GM12878 (cell line): ENCODE results near the gene ITGA5. TPM values are rescaled to one million over a fixed set of nuclear protein-coding genes. Genes with fewer than 3 reads are reported as not detected.

Experiments used
- ATAC-seq: fragments of 200-7000 bp; cut with Tn5 transposase; 3 replicates; pipeline ENCODE4 v1.9.1; 2020; ENCODE audit warnings: mild to moderate bottlenecking, moderate library complexity
- BruUV-seq: library from RNA; stranded (reverse); fragments of 400-500 nt; replicated peaks from 2 replicates; lab custom pipeline; 2021; lab: Mats Ljungman, UMichigan
- CTCF ChIA-PET: fragments of 300-600 bp; sonication (Branson Sonifier 250); formaldehyde crosslinking; extraction: SDS; loops from one replicate; lab custom pipeline; 2021; ENCODE audit warnings: inconsistent platforms; lab: Yijun Ruan, JAX
- POLR2A ChIA-PET: fragments of 350-600 bp; formaldehyde crosslinking; extraction: SDS; loops from one replicate; lab custom pipeline; 2021; ENCODE audit warnings: inconsistent platforms; lab: Charles Lee
- RAD21 ChIA-PET: fragments of 300-600 bp; sonication (Branson Sonifier 250); formaldehyde crosslinking; loops from one replicate; lab custom pipeline; 2023; ENCODE audit warnings: antibody characterized with exemption; ENCODE audit not compliant: unreplicated experiment; lab: Charles Lee
- SMC1A ChIA-PET: fragments of 300-600 bp; sonication (Branson Sonifier 250); formaldehyde crosslinking; loops from one replicate; lab custom pipeline; 2023; ENCODE audit not compliant: unreplicated experiment, uncharacterized antibody; lab: Charles Lee
- DNase-seq: peaks from one replicate; pipeline ENCODE4 v3.0.0-alpha.2; 2011; ENCODE audit warnings: low read depth, low spot score
- FAIRE-seq: peaks from 3 replicates; lab custom pipeline; 2011; peaks lifted over from hg19 to GRCh38; lab: Jason Lieb, UNC
- H2AFZ ChIP-seq: 2 replicates; pipeline ENCODE4 v1.6.0; 2011; ENCODE audit warnings: low read depth, low read length, control low read depth; ENCODE audit not compliant: control insufficient read depth
- H3K27ac ChIP-seq: 2 replicates; pipeline ENCODE4 v1.5.1; 2011; ENCODE audit warnings: control low read depth; ENCODE audit not compliant: control insufficient read depth, insufficient read depth
- H3K27me3 ChIP-seq, 2 experiments: replicated peaks in 1 of 2; 2 replicates each; pipeline versions ENCODE4 v1.6.0 to v1.6.1; 2011; ENCODE audit warnings: low read length in 1 of 2; ENCODE audit not compliant: control insufficient read depth in 2 of 2, insufficient read depth in 2 of 2
- H3K36me3 ChIP-seq, 2 experiments: 2 replicates each; pipeline ENCODE4 v1.5.1; 2011; ENCODE audit warnings: low read length in 1 of 2; ENCODE audit not compliant: control insufficient read depth in 2 of 2, insufficient read depth in 2 of 2
- H3K4me1 ChIP-seq: 2 replicates; pipeline ENCODE4 v1.6.1; 2011; ENCODE audit warnings: mild to moderate bottlenecking, low read length, moderate library complexity, mixed read lengths; ENCODE audit not compliant: control insufficient read depth, insufficient read depth
- H3K4me2 ChIP-seq: 2 replicates; pipeline ENCODE4 v1.6.0; 2011; ENCODE audit warnings: control low read depth; ENCODE audit not compliant: control insufficient read depth, insufficient read depth
- H3K4me3 ChIP-seq: fragments of 200-600 bp; sonication (generic); 2 replicates; pipeline ENCODE4 v1.5.1; 2016
- H3K79me2 ChIP-seq: 2 replicates; pipeline ENCODE4 v1.6.0; 2011; ENCODE audit warnings: low read length; ENCODE audit not compliant: control insufficient read depth, insufficient read depth
- H3K9ac ChIP-seq: 2 replicates; pipeline ENCODE4 v1.8.0; 2011; ENCODE audit warnings: low read length, control low read depth, mixed read lengths; ENCODE audit not compliant: control insufficient read depth, insufficient read depth
- H3K9me3 ChIP-seq: replicated peaks from 3 replicates; pipeline ENCODE4 v1.5.1; 2011; ENCODE audit warnings: mild to moderate bottlenecking, low read length; ENCODE audit not compliant: control insufficient read depth, insufficient read depth
- H4K20me1 ChIP-seq: 2 replicates; pipeline ENCODE4 v1.6.0; 2011; ENCODE audit not compliant: control insufficient read depth, insufficient read depth
- BACH1 ChIP-seq: fragments of 450-650 bp; IDR thresholded peaks from 2 replicates; pipeline ENCODE4 v1.6.1; 2017; ENCODE audit warnings: mild to moderate bottlenecking, borderline replicate concordance
- CBFB ChIP-seq: IDR thresholded peaks from 2 replicates; pipeline ENCODE4 v1.6.1; 2016; ENCODE audit warnings: antibody characterized with exemption, low read depth
- ETV6 ChIP-seq, 2 experiments: fragments of 450-650 bp in 1 of 2; IDR thresholded peaks in 1 of 2; conservative IDR thresholded peaks in 1 of 2; 2 replicates each; pipeline ENCODE4 v1.6.1; 2014; ENCODE audit warnings: antibody characterized with exemption in 1 of 2, borderline replicate concordance in 1 of 2, low read depth in 1 of 2, mild to moderate bottlenecking in 1 of 2, moderate library complexity in 1 of 2
- EZH2 ChIP-seq: IDR thresholded peaks from 2 replicates; pipeline ENCODE4 v1.6.1; 2012; ENCODE audit warnings: low read depth, mild to moderate bottlenecking, control low read depth, inconsistent platforms, low read length, borderline replicate concordance; ENCODE audit not compliant: control insufficient read depth
- HDAC2 ChIP-seq: fragments of 200-600 bp; sonication (generic); IDR thresholded peaks from 2 replicates; pipeline ENCODE4 v1.6.1; 2017
- MYB ChIP-seq: fragments of 150-350 bp; IDR thresholded peaks from 2 replicates; pipeline ENCODE4 v1.6.1; 2014; ENCODE audit warnings: mild to moderate bottlenecking, low read depth, low read length, borderline replicate concordance
- PAX5 ChIP-seq: IDR thresholded peaks from 2 replicates; pipeline ENCODE4 v1.6.1; 2011; ENCODE audit warnings: low read depth, low read length, borderline replicate concordance
- POU2F2 ChIP-seq: IDR thresholded peaks from 3 replicates; pipeline ENCODE4 v1.6.1; 2011; ENCODE audit warnings: low read depth, mild to moderate bottlenecking, low read length, borderline replicate concordance
- SUPT20H ChIP-seq: IDR thresholded peaks from 2 replicates; pipeline ENCODE4 v1.6.1; 2011; ENCODE audit warnings: low read depth, mild to moderate bottlenecking, low read length, moderate library complexity, borderline replicate concordance; ENCODE audit not compliant: control insufficient read depth
- TARDBP ChIP-seq: IDR thresholded peaks from 2 replicates; pipeline ENCODE4 v1.6.1; 2016; ENCODE audit warnings: borderline replicate concordance
- TCF12 ChIP-seq: IDR thresholded peaks from 2 replicates; pipeline ENCODE4 v1.6.1; 2011; ENCODE audit warnings: low read depth, mild to moderate bottlenecking, low read length
- WRNIP1 ChIP-seq: IDR thresholded peaks from 2 replicates; pipeline ENCODE4 v1.6.1; 2011; ENCODE audit warnings: low read depth, low read length, improper control_type of control experiment, borderline replicate concordance
- YBX1 ChIP-seq: fragments of 450-650 bp; IDR thresholded peaks from 2 replicates; pipeline ENCODE4 v1.6.1; 2016; ENCODE audit warnings: antibody characterized with exemption
- ZBTB40 ChIP-seq: fragments of 450-650 bp; IDR thresholded peaks from 2 replicates; pipeline ENCODE4 v1.6.1; 2016; ENCODE audit warnings: mild to moderate bottlenecking, moderate library complexity, borderline replicate concordance
- WGBS: methylation state at CpG from one replicate; pipeline ENCODE4 v1.1.6; 2016; ENCODE audit warnings: low lambda C conversion rate; ENCODE audit not compliant: insufficient replicate concordance, insufficient coverage; ENCODE audit errors: missing lambda C conversion rate; 5-methylcytosine and 5-hydroxymethylcytosine counted together
- in situ Hi-C: fragments of 300-500 bp; cut with MboI; formaldehyde crosslinking; loops from 9 replicates; pipeline ENCODE4 v1.14.3; 2018; ENCODE audit warnings: mixed read lengths
- intact Hi-C: fragments of 100-400 bp; cut with micrococcal nuclease; formaldehyde crosslinking; loops from one replicate; pipeline ENCODE4 v1.14.2; 2022; ENCODE audit not compliant: unreplicated experiment
- polyA plus RNA-seq, 11 experiments: library from polyadenylated mRNA; depleted of rRNA in 4 of 11; unstranded in 6 of 11; stranded (reverse) in 5 of 11; fragments of >200 nt; fragmentation: Nextera tagmentation in 4 of 11; fragmentation: Illumina TruSeq in 1 of 11; extraction: Ambion mirVana in 4 of 11; extraction: Trizol in 1 of 11; gene quantifications; 1 replicate in 1 of 11; 2 replicates in 10 of 11; pipeline versions ENCODE4 v1.2.1 to v1.2.3, GENCODE V29; 2011 to 2016; ENCODE audit warnings: inconsistent platforms in 2 of 11, missing spikeins in 2 of 11, low read depth in 1 of 11
- total RNA-seq, 4 experiments: library from RNA; depleted of rRNA in 3 of 4; stranded (reverse); fragments of >200 nt in 3 of 4; fragmentation: Illumina TruSeq in 1 of 4; extraction: Trizol in 1 of 4; gene quantifications; 2 replicates each; pipeline versions ENCODE4 v1.2.1 to v1.2.3, GENCODE V29; 2013 to 2021
- TF ChIP-seq, protein P1 (sequence below): fragments of 450-650 bp; IDR thresholded peaks from 2 replicates; pipeline ENCODE4 v1.6.1; 2017; ENCODE audit warnings: mild to moderate bottlenecking, moderate library complexity

Gene ITGA5
- total and polyA plus RNA-seq, 10 of the 15 experiments (the other 5 are each of a cell fraction or from before 2014, with no cell fraction given): 0.15 to 22.5 (median 0.61) TPM

GRCh38 chr12:54349036-54349435 lies 70.0 kb downstream of the ITGA5 start:
- ATAC-seq (no peak), FAIRE-seq (no peak), DNase-seq (no peak)
- Histone ChIP-seq H3K4me2 (no peak overlapping the region), H3K4me1 (peaks cover 8% of the 10 kb centered on the region), H3K4me3 (no peak overlapping the region), H3K79me2 (no peaks in the 10 kb centered on the region), H3K36me3 (peaks cover 16 to 30% of the 10 kb centered on the region in 2 experiments), H3K27me3 (no peaks in the 10 kb centered on the region), H4K20me1 (no peaks in the 10 kb centered on the region), H3K9ac (no peak overlapping the region), H3K27ac (no peak overlapping the region), H3K9me3 (no peaks in the 10 kb centered on the region), H2AFZ (no peak overlapping the region)
- in situ Hi-C loops: no loop called here
- intact Hi-C loops: no loop called here
- ChIA-PET POLR2A (no interaction called here), CTCF (interaction anchor here (4.2 kb wide), 1 partner anchor 12 kb away, joined by 30 read pairs; no protein-coding TSS in a partner anchor), SMC1A (no interaction called here), RAD21 (no interaction called here)
- WGBS: 95% methylated on average over 4 of the region's 4 CpGs
- no TSS peak for BruUV-seq
- TF ChIP-seq SUPT20H (no peak), PAX5 (no peak), CBFB (no peak), YBX1 (no peak), ZBTB40 (no peak), BACH1 (no peak), TARDBP (no peak), WRNIP1 (no peak), TCF12 (no peak), POU2F2 (no peak), HDAC2 (no peak), ETV6 (conservative IDR thresholded peaks at IDR 0.05 in 1 of 2, IDR thresholded peaks at IDR 0.05 in 1 of 2; ENCODE audit: borderline replicate concordance in 1 of 2, low read depth in 1 of 2) (no peak), EZH2 (no peak), MYB (no peak)
- TF ChIP-seq, protein P1, sequence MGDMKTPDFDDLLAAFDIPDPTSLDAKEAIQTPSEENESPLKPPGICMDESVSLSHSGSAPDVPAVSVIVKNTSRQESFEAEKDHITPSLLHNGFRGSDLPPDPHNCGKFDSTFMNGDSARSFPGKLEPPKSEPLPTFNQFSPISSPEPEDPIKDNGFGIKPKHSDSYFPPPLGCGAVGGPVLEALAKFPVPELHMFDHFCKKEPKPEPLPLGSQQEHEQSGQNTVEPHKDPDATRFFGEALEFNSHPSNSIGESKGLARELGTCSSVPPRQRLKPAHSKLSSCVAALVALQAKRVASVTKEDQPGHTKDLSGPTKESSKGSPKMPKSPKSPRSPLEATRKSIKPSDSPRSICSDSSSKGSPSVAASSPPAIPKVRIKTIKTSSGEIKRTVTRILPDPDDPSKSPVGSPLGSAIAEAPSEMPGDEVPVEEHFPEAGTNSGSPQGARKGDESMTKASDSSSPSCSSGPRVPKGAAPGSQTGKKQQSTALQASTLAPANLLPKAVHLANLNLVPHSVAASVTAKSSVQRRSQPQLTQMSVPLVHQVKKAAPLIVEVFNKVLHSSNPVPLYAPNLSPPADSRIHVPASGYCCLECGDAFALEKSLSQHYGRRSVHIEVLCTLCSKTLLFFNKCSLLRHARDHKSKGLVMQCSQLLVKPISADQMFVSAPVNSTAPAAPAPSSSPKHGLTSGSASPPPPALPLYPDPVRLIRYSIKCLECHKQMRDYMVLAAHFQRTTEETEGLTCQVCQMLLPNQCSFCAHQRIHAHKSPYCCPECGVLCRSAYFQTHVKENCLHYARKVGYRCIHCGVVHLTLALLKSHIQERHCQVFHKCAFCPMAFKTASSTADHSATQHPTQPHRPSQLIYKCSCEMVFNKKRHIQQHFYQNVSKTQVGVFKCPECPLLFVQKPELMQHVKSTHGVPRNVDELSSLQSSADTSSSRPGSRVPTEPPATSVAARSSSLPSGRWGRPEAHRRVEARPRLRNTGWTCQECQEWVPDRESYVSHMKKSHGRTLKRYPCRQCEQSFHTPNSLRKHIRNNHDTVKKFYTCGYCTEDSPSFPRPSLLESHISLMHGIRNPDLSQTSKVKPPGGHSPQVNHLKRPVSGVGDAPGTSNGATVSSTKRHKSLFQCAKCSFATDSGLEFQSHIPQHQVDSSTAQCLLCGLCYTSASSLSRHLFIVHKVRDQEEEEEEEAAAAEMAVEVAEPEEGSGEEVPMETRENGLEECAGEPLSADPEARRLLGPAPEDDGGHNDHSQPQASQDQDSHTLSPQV: no peak
